Activated CD4-positive, alpha-beta memory T cell treated with anti-CD3 and anti-CD28 coated beads, Interleukin-2, amount 10 ng/mL, durations not matched to agents 7 days and 5 days (primary cell): Measurements from ENCODE around the gene JPH2. TPM values are rescaled to one million over a fixed set of nuclear protein-coding genes. Genes with fewer than 3 reads are reported as not detected.
"Not testable (repeated sequence)": the region's sequence is repeated elsewhere in the genome, so short reads cannot be mapped to it uniquely, and the experiment has no call there.

Experiments
- CTCF ChIA-PET: fragments of 350-600 bp; sonication (Branson Sonifier 250); formaldehyde crosslinking; loops from one replicate; lab custom pipeline; 2021; ENCODE audit warnings: antibody characterized with exemption, inconsistent platforms; lab: Charles Lee
- POLR2A ChIA-PET: fragments of 350-600 bp; sonication (Branson Sonifier 250); formaldehyde crosslinking; loops from one replicate; lab custom pipeline; 2021; ENCODE audit warnings: antibody characterized with exemption; lab: Charles Lee
- DNase-seq: peaks from one replicate; pipeline ENCODE4 v3.0.0-alpha.2; 2020
- H3K27ac Mint-ChIP-seq: one replicate; pipeline ENCODE4 v1.8.0; 2021; ENCODE audit warnings: mild to moderate bottlenecking, mixed read lengths
- H3K27me3 Mint-ChIP-seq: one replicate; pipeline ENCODE4 v1.8.0; 2021; ENCODE audit warnings: mixed read lengths
- H3K36me3 Mint-ChIP-seq: one replicate; pipeline ENCODE4 v1.8.0; 2021; ENCODE audit warnings: low read depth, mixed read lengths
- H3K4me1 Mint-ChIP-seq: one replicate; pipeline ENCODE4 v1.8.0; 2021; ENCODE audit warnings: mixed read lengths
- H3K4me3 Mint-ChIP-seq: one replicate; pipeline ENCODE4 v1.8.0; 2021; ENCODE audit warnings: mild to moderate bottlenecking, mixed read lengths
- H3K9me3 Mint-ChIP-seq: one replicate; pipeline ENCODE4 v1.8.0; 2021; ENCODE audit warnings: mixed read lengths
- total RNA-seq, 2 experiments: library from RNA; stranded (reverse); gene quantifications; one replicate each; pipeline ENCODE4 v1.2.3, GENCODE V29; 2021

The JPH2 gene
- under 1 TPM; 0.05 to 0.10 TPM for total RNA-seq

DNA sequence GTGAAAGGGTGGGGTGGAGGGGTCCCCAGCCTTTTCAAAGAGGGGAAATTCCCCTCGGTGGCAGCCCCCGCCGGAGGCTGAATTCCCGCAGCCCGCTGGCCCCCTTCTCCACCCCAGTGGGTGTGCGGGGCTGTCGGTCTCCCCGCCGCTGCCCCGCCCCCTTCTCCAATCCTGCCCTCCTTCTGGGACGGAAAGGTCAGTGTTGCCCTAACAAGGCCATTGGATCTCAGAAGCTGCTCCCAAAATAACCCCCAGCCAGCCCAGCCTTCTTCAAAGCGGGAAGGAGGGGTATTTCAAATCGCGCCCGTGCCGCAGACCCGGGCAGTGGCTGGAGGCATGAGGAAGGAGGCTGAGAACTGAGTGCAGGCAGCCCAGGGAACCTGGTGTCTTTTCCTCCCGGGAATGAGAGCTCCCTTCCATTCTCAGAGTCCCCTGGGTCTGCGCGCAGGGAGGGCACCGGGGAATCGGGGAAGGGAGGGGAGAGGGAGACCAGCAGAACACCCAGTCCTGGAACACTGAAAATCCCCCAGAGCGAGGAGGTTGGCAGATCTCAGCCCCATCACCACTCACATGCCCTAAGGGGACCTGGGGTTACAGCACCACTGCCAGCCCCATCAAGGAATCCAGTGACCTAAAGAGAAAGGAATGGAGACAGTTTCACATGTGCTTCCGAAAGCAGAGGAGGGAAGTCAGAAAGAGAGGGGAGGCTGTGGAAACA is at the start of gene JPH2:
Gene JPH2 (minus strand): TSS at position 135 of the 718 bp plus-strand sequence. CDS start 483 bp downstream, outside the sequence.
- POLR2A ChIA-PET: interaction anchor here (1.1 to 1.2 kb wide), 2 partner anchors 71 to 436 kb away, joined by 3 read pairs; no protein-coding TSS in a partner anchor

GRCh38 chr20:44235702-44236101 is 48.7 kb upstream of the JPH2 start:
- Mint-ChIP-seq H3K4me3 (no peak overlapping the region), H3K9me3 (no peaks in the 10 kb centered on the region), H3K4me1 (no peaks in the 10 kb centered on the region), H3K27me3 (no peaks in the 10 kb centered on the region), H3K27ac (no peak overlapping the region), H3K36me3 (no peaks in the 10 kb centered on the region)
- no peak for DNase-seq
- CTCF ChIA-PET: no interaction called here
- POLR2A ChIA-PET: interaction anchor here (1.0 kb wide), 1 partner anchor 17 kb away, joined by 4 read pairs; no protein-coding TSS in a partner anchor

More for the DNA sequence above, at the start of gene JPH2:
- Mint-ChIP-seq H3K4me1 (peaks cover 2% of the 10 kb centered on the region), H3K27me3 (peaks cover 60% of the 10 kb centered on the region), H3K27ac (no peak within 1 kb of the TSS), H3K36me3 (no peaks in the 10 kb centered on the region), H3K4me3 (no peak within 1 kb of the TSS), H3K9me3 (no peaks in the 10 kb centered on the region)
- no peak for DNase-seq
- CTCF ChIA-PET: interaction anchor here (0.7 to 4.7 kb wide), 3 partner anchors 10 to 70 kb away, joined by 3 to 87 read pairs (median 3); no protein-coding TSS in a partner anchor

DNA sequence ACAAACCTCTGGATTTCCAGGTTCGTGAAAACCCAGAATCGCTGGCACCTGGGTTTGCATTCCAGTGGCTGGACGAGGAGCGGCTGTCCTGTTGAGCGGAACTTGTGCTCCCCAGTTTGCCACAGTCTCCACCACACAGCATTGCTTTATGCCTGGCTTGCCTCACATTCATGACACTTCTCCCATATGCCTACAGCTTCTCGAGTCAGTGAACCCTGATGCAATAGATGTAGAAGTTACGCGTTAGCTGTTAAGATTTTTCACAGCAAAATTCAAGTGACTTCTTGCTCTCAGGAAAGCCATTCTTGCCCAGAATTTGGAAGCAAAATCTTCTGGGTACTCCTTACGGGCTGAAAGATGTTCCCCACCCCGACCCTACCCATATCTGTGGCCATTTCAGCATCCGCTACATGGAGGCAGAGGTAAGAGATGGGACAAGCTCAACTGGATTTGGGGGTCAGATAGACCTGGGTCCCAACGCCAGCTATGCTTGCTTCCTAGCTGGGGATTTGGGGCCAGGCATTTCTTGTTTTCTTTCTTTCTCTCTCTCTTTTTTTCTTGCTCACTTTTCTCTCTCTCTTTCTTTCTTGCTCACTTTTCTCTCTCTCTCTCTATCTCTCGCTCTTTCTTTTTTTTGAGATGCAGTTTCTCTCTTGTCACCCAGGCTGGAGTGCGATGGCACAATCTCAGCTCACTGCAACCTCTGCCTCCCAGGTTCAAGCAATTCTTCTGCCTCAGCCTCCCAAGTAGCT is 47.8 kb upstream of the JPH2 start:
- no peaks in the 10 kb centered on the region for H3K27me3 Mint-ChIP-seq
- H3K36me3 Mint-ChIP-seq: no peaks in the 10 kb centered on the region
- no peak for DNase-seq
- H3K9me3 Mint-ChIP-seq: no peaks in the 10 kb centered on the region
- CTCF ChIA-PET: interaction anchor here (1.3 kb wide), 1 partner anchor 17 kb away, joined by 3 read pairs; no protein-coding TSS in a partner anchor
- H3K4me3 Mint-ChIP-seq: no peak overlapping the region
- no peaks in the 10 kb centered on the region for H3K4me1 Mint-ChIP-seq
- H3K27ac Mint-ChIP-seq: no peak overlapping the region
- POLR2A ChIA-PET: interaction anchor here (0.6 to 1.0 kb wide), 3 partner anchors 16 to 382 kb away, joined by 3 to 4 read pairs (median 3); no protein-coding TSS in a partner anchor

DNA sequence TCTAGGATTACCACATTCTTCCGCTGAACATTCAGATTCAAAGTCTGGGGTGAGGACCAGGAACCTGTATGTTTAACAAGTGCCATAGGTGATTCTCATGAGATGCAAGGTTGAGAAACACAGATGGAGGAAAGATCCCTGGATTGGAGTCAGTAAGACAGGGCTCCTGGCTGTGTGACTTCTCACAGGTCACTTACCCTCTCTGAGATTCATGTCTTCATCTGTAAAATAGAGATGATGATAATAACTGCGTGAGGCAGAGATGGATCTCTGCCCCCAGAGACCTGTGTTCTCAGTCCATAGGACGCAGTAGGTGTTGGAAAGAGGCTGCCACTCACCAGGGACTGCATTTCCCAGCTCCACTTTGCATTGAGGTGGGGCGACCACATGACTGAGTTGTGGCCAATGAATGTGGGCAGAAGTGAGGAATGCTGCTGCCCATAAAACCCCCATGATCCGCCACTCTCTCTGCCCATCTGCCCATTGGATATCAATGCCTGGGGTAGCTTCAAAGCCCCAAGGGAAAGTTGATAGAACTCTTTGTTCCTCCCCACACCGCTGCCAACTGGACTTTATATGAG is 46.5 kb upstream of the JPH2 start:
- Mint-ChIP-seq H3K9me3 (no peaks in the 10 kb centered on the region), H3K27me3 (no peaks in the 10 kb centered on the region), H3K4me1 (no peaks in the 10 kb centered on the region), H3K4me3 (no peak overlapping the region), H3K36me3 (no peaks in the 10 kb centered on the region), H3K27ac (no peak overlapping the region)
- ChIA-PET POLR2A (no interaction called here), CTCF (interaction anchor here (1.1 to 2.4 kb wide), 3 partner anchors 15 to 19 kb away, joined by 3 to 11 read pairs (median 3); no protein-coding TSS in a partner anchor)
- no peak for DNase-seq

GRCh38 chr20:44232469-44232856 is 45.5 kb upstream of the JPH2 start:
- not testable (repeated sequence) for H3K36me3 Mint-ChIP-seq, H3K27me3 Mint-ChIP-seq, DNase-seq, H3K27ac Mint-ChIP-seq, H3K4me1 Mint-ChIP-seq, H3K4me3 Mint-ChIP-seq, H3K9me3 Mint-ChIP-seq
- ChIA-PET POLR2A (interaction anchor here (0.9 kb wide), 1 partner anchor 14 kb away, joined by 3 read pairs; no protein-coding TSS in a partner anchor), CTCF (interaction anchor here (1.1 to 2.4 kb wide), 2 partner anchors 14 to 17 kb away, joined by 3 to 11 read pairs; no protein-coding TSS in a partner anchor)

DNA sequence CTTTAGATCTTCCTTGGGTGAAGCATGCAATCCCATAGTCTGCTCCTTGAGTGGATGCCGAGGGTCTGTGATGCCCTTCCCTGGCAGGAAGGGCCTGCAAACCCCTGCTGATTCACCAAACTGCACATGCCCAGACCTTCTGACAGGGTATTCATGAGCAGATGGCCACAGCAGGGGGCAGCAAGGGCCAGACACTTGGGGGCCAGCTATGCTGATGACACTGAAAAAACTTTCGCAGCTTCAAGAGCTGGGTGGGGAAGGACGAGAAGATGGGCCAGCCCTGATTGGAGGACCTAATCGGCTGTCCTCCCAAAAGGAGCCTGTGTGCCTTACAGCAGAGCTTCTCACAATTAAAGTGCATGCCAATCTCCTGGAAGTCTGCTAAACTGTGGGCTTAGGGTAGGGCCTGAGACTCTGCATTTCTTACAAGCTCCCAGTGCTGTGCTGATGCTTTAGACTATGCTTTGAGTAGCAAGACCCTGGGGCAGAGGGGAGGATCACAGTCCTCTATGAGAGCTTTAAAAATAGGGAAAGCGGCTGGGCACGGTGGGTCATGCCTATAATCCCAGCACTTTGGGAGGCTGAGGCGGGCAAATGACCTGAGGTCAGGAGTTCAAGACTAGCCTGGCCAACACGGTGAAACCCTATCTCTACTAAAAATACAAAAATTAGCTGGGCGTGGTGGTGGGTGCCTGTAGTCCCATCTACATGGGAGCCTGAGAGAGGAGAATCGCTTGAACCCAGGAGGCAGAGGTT is 44.9 kb upstream of the JPH2 start:
- no peak for DNase-seq
- POLR2A ChIA-PET: interaction anchor here (0.9 kb wide), 1 partner anchor 13 kb away, joined by 3 read pairs; no protein-coding TSS in a partner anchor
- Mint-ChIP-seq H3K4me3 (no peak overlapping the region), H3K9me3 (no peaks in the 10 kb centered on the region), H3K36me3 (no peaks in the 10 kb centered on the region), H3K27me3 (no peaks in the 10 kb centered on the region), H3K4me1 (no peaks in the 10 kb centered on the region), H3K27ac (no peak overlapping the region)
- CTCF ChIA-PET: interaction anchor here (2.4 kb wide), 1 partner anchor 13 kb away, joined by 11 read pairs; no protein-coding TSS in a partner anchor

DNA sequence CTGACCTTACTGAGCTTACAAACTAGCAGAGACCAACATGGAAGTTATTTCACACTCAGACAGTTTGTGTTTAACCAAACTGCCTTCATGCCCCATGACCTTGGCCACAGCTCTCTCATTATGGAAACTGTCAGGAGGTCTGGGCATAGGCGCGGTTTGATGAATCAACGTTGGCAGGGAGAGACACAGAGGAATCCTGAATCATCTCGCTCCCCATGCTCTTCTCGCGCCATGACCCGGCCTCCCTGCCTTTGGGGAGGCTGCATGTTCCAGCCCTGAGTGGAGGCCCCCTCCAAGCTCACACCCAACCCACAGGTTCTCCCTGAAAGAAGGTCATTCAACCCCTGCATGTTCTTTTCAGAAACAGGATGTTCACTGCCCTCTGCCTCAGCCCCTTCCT is 44.2 kb upstream of the JPH2 start:
- Mint-ChIP-seq H3K27ac (no peak overlapping the region), H3K9me3 (no peaks in the 10 kb centered on the region), H3K4me3 (no peak overlapping the region), H3K36me3 (no peaks in the 10 kb centered on the region), H3K4me1 (no peaks in the 10 kb centered on the region), H3K27me3 (no peaks in the 10 kb centered on the region)
- ChIA-PET POLR2A (no interaction called here), CTCF (interaction anchor here (2.4 kb wide), 1 partner anchor 12 kb away, joined by 11 read pairs; no protein-coding TSS in a partner anchor)
- no peak for DNase-seq

GRCh38 chr20:44228465-44229258 is 41.7 kb upstream of the JPH2 start:
- no peaks in the 10 kb centered on the region for H3K36me3 Mint-ChIP-seq
- H3K4me3 Mint-ChIP-seq: no peak overlapping the region
- no peak for DNase-seq
- POLR2A ChIA-PET: no interaction called here
- no peak overlapping the region for H3K27ac Mint-ChIP-seq
- H3K9me3 Mint-ChIP-seq: no peaks in the 10 kb centered on the region
- H3K27me3 Mint-ChIP-seq: no peaks in the 10 kb centered on the region
- no peaks in the 10 kb centered on the region for H3K4me1 Mint-ChIP-seq
- CTCF ChIA-PET: interaction anchor here (1.2 kb wide), 1 partner anchor 11 kb away, joined by 5 read pairs; no protein-coding TSS in a partner anchor

GRCh38 chr20:44224637-44225036 is 37.6 kb upstream of the JPH2 start:
- POLR2A ChIA-PET: no interaction called here

GRCh38 chr20:44223721-44224120 is 36.7 kb upstream of the JPH2 start:
- no peaks in the 10 kb centered on the region for H3K36me3 Mint-ChIP-seq
- DNase-seq: no peak
- peaks cover 13% of the 10 kb centered on the region for H3K4me1 Mint-ChIP-seq
- H3K27me3 Mint-ChIP-seq: no peaks in the 10 kb centered on the region
- H3K9me3 Mint-ChIP-seq: no peaks in the 10 kb centered on the region
- CTCF ChIA-PET: interaction anchor here (0.7 to 14.1 kb wide), 3 partner anchors 26 to 116 kb away, joined by 3 to 470 read pairs (median 3); partner anchors contain the start of gene FITM2
- no peak overlapping the region for H3K4me3 Mint-ChIP-seq
- H3K27ac Mint-ChIP-seq: no peak overlapping the region
- POLR2A ChIA-PET: no interaction called here

More at GRCh38 chr20:44224637-44225036, 37.6 kb upstream of the JPH2 start:
- H3K27me3 Mint-ChIP-seq: no peaks in the 10 kb centered on the region
- no peak overlapping the region for H3K27ac Mint-ChIP-seq
- no peaks in the 10 kb centered on the region for H3K36me3 Mint-ChIP-seq
- no peaks in the 10 kb centered on the region for H3K9me3 Mint-ChIP-seq
- no peak for DNase-seq
- H3K4me1 Mint-ChIP-seq: peaks cover 4% of the 10 kb centered on the region
- CTCF ChIA-PET: interaction anchor here (0.7 to 14.1 kb wide), 2 partner anchors 89 to 117 kb away, joined by 3 to 470 read pairs; partner anchors contain the start of gene FITM2
- H3K4me3 Mint-ChIP-seq: no peak overlapping the region

DNA sequence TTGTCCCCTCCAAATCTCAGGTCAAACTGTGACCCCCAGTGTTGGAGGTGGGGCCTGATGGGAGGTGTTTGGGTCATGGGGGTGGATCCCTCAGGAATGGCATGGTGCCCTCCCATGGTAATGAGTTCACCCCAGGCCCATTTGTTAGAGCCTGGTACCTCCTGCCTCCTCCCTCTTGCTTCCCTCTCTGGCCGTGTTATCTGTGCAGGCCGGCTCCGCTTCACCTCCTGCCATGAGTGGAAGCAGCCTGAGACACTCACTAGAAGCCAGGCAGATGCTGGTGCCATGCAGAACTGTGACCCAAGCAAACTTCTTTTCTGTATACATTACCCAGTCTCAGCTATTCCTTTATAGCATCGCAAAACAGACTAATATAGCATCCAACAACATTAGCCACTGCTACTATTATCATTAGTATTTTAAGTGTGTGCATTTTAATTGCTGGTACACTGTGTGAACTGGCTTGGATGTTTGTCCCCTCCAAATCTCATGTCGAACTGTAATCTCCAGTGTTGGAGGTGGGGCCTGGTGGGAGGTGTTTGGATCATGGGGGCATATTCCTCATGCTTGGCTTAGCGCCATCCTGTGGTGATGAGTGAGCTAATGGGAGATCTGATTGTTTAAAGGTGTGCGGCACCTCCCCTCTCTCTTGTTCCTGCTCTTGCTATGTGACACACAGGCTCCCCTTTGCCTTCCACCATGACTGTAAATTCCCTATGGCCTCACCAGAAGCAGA is 35.8 kb upstream of the JPH2 start:
- no peak for DNase-seq
- no peaks in the 10 kb centered on the region for H3K36me3 Mint-ChIP-seq
- ChIA-PET CTCF (interaction anchor here (1.2 to 14.1 kb wide), 2 partner anchors 25 to 91 kb away, joined by 3 to 470 read pairs; partner anchors contain the start of gene FITM2), POLR2A (no interaction called here)
- H3K4me1 Mint-ChIP-seq: peaks cover 22% of the 10 kb centered on the region
- H3K27ac Mint-ChIP-seq: no peak overlapping the region
- H3K4me3 Mint-ChIP-seq: no peak overlapping the region
- H3K9me3 Mint-ChIP-seq: no peaks in the 10 kb centered on the region
- H3K27me3 Mint-ChIP-seq: no peaks in the 10 kb centered on the region
